GM12878 (cell line): ENCODE measurements around the gene RET. TPM values are rescaled to one million over a fixed set of nuclear protein-coding genes. Genes with fewer than 3 reads are reported as not detected.

Source experiments
- CBX5 ChIP-seq: sonication (generic); IDR thresholded peaks from 2 replicates; pipeline ENCODE4 v1.6.1; 2016; ENCODE audit warnings: low read depth, moderate library complexity, mild to moderate bottlenecking, inconsistent platforms
- CUX1 ChIP-seq: IDR thresholded peaks from 2 replicates; pipeline ENCODE4 v1.6.1; 2012; ENCODE audit warnings: improper control_type of control experiment, low read depth, low read length; ENCODE audit not compliant: insufficient replicate concordance
- JUNB ChIP-seq: IDR thresholded peaks from 2 replicates; pipeline ENCODE4 v1.6.1; 2016; ENCODE audit warnings: antibody characterized with exemption, mild to moderate bottlenecking
- KDM1A ChIP-seq: fragments of 200-600 bp; sonication (generic); IDR thresholded peaks from 2 replicates; pipeline ENCODE4 v1.6.1; 2016; ENCODE audit warnings: borderline replicate concordance
- MXI1 ChIP-seq: fragments of 150-350 bp; IDR thresholded peaks from 2 replicates; pipeline ENCODE4 v1.6.1; 2011; ENCODE audit warnings: low read depth, mild to moderate bottlenecking, inconsistent platforms, low read length, improper control_type of control experiment
- NFYA ChIP-seq: IDR thresholded peaks from 2 replicates; pipeline ENCODE4 v1.6.1; 2011; ENCODE audit warnings: low read depth, mild to moderate bottlenecking, low read length, improper control_type of control experiment, borderline replicate concordance
- NKRF ChIP-seq: fragments of 450-650 bp; conservative IDR thresholded peaks from 2 replicates; pipeline ENCODE4 v1.6.1; 2017; ENCODE audit warnings: mild to moderate bottlenecking, moderate library complexity
- RAD51 ChIP-seq: fragments of 450-650 bp; IDR thresholded peaks from 2 replicates; pipeline ENCODE4 v1.6.1; 2016; ENCODE audit warnings: moderate library complexity, mild to moderate bottlenecking, inconsistent platforms
- RUNX3 ChIP-seq: IDR thresholded peaks from 2 replicates; pipeline ENCODE4 v1.6.1; 2012; ENCODE audit warnings: low read length, inconsistent platforms
- SUZ12 ChIP-seq: fragments of 200-600 bp; sonication (generic); IDR thresholded peaks from one replicate; pipeline ENCODE4 v1.6.1; 2018; ENCODE audit warnings: antibody characterized with exemption, mild to moderate bottlenecking; ENCODE audit not compliant: unreplicated experiment
- TARDBP ChIP-seq: IDR thresholded peaks from 2 replicates; pipeline ENCODE4 v1.6.1; 2016; ENCODE audit warnings: borderline replicate concordance
- USF2 ChIP-seq: IDR thresholded peaks from 2 replicates; pipeline ENCODE4 v1.6.1; 2011; ENCODE audit warnings: low read depth, low read length, improper control_type of control experiment, borderline replicate concordance
- ZSCAN29 ChIP-seq: fragments of 450-650 bp; IDR thresholded peaks from 2 replicates; pipeline ENCODE4 v1.6.1; 2017; ENCODE audit warnings: mild to moderate bottlenecking, moderate library complexity
- polyA plus RNA-seq, 11 experiments: library from polyadenylated mRNA; depleted of rRNA in 4 of 11; unstranded in 6 of 11; stranded (reverse) in 5 of 11; fragments of >200 nt; fragmentation: Nextera tagmentation in 4 of 11; fragmentation: Illumina TruSeq in 1 of 11; extraction: Ambion mirVana in 4 of 11; extraction: Trizol in 1 of 11; gene quantifications; 1 replicate in 1 of 11; 2 replicates in 10 of 11; pipeline versions ENCODE4 v1.2.1 to v1.2.3, GENCODE V29; 2011 to 2016; ENCODE audit warnings: inconsistent platforms in 2 of 11, missing spikeins in 2 of 11, low read depth in 1 of 11
- total RNA-seq, 4 experiments: library from RNA; depleted of rRNA in 3 of 4; stranded (reverse); fragments of >200 nt in 3 of 4; fragmentation: Illumina TruSeq in 1 of 4; extraction: Trizol in 1 of 4; gene quantifications; 2 replicates each; pipeline versions ENCODE4 v1.2.1 to v1.2.3, GENCODE V29; 2013 to 2021
- TF ChIP-seq, protein P1 (sequence below): fragments of 450-650 bp; IDR thresholded peaks from 2 replicates; pipeline ENCODE4 v1.6.1; 2016; ENCODE audit warnings: mild to moderate bottlenecking
- TF ChIP-seq, protein P2 (sequence below): fragments of 450-650 bp; formaldehyde crosslinking; IDR thresholded peaks from 2 replicates; pipeline ENCODE4 v1.4.0; 2020; ENCODE audit warnings: mild to moderate bottlenecking, moderate library complexity

Gene RET
- total and polyA plus RNA-seq, 10 of the 15 experiments (the other 5 are each of a cell fraction or from before 2014, with no cell fraction given) = not detected

DNA sequence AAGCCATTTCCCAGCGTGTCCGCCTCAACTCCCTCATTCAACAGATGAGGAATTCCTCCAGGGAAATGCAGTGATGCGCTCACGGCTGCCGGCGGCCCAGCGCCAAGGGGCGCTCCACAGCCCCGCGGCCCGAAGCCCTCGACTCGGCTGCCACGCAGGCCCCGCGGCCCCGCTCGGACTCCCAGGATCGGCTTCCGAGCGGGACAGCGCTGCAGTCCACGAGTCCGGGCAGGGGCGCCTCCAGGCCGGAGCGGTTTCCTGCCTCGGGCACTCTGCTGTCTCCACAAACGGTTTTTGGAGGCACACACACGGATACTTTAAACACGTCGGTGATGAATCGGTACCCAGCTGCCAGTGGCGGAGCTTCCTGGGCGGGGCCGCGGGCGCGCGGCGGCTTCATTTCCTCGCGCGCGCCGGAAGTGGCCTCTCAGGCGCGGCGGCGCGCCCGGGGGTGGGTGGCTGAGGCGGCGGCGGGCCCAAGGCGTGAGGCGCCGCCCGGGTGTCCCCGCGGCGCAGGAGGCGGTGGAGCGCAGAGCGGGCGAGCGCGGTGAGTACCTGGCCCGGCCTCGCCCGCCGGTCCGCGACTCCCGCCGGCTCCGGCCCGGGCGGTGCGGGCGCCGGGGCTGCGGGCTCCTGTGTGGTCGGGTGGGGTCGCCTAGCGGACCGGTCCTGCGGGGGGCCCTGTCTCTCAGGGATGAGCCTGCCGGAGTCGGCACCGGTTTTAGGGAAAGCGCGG, 61.3 kb downstream of the RET start, which contains the start of gene CSGALNACT2 (continued):
- no peak for TF ChIP-seq USF2
- no peak for TF ChIP-seq CUX1
- no peak for TF ChIP-seq JUNB
- TF ChIP-seq MXI1 = no peak; the same call in 1 of the 2 replicates
- TF ChIP-seq KDM1A = no peak
- TF ChIP-seq, protein P1, sequence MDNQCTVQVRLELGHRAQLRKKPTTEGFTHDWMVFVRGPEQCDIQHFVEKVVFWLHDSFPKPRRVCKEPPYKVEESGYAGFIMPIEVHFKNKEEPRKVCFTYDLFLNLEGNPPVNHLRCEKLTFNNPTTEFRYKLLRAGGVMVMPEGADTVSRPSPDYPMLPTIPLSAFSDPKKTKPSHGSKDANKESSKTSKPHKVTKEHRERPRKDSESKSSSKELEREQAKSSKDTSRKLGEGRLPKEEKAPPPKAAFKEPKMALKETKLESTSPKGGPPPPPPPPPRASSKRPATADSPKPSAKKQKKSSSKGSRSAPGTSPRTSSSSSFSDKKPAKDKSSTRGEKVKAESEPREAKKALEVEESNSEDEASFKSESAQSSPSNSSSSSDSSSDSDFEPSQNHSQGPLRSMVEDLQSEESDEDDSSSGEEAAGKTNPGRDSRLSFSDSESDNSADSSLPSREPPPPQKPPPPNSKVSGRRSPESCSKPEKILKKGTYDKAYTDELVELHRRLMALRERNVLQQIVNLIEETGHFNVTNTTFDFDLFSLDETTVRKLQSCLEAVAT = no peak
- no peak for TF ChIP-seq RAD51
- no peak for TF ChIP-seq NFYA
- no peak for TF ChIP-seq TARDBP
- TF ChIP-seq ZSCAN29 = peak; percentile 76; the same call in 1 of the 2 replicates
- no peak for TF ChIP-seq CBX5
- no peak for TF ChIP-seq SUZ12
- peak; percentile 72; the same call in 1 of the 2 replicates for TF ChIP-seq NKRF
- TF ChIP-seq, protein P2, sequence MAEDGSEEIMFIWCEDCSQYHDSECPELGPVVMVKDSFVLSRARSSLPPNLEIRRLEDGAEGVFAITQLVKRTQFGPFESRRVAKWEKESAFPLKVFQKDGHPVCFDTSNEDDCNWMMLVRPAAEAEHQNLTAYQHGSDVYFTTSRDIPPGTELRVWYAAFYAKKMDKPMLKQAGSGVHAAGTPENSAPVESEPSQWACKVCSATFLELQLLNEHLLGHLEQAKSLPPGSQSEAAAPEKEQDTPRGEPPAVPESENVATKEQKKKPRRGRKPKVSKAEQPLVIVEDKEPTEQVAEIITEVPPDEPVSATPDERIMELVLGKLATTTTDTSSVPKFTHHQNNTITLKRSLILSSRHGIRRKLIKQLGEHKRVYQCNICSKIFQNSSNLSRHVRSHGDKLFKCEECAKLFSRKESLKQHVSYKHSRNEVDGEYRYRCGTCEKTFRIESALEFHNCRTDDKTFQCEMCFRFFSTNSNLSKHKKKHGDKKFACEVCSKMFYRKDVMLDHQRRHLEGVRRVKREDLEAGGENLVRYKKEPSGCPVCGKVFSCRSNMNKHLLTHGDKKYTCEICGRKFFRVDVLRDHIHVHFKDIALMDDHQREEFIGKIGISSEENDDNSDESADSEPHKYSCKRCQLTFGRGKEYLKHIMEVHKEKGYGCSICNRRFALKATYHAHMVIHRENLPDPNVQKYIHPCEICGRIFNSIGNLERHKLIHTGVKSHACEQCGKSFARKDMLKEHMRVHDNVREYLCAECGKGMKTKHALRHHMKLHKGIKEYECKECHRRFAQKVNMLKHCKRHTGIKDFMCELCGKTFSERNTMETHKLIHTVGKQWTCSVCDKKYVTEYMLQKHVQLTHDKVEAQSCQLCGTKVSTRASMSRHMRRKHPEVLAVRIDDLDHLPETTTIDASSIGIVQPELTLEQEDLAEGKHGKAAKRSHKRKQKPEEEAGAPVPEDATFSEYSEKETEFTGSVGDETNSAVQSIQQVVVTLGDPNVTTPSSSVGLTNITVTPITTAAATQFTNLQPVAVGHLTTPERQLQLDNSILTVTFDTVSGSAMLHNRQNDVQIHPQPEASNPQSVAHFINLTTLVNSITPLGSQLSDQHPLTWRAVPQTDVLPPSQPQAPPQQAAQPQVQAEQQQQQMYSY (CRISPR knock-in tag) = no peak
- peak; percentile 5; the same call in 1 of the 2 replicates for TF ChIP-seq RUNX3
